CMK (cell line): ENCODE results near the gene DNAJC4.
"Not testable (repeated sequence)": the region's sequence is repeated elsewhere in the genome, so short reads cannot be mapped to it uniquely, and the experiment has no call there.

Source experiments
- DNase-seq: peaks from one replicate; pipeline ENCODE4 v3.0.0-alpha.2; 2010; ENCODE audit warnings: low read depth

The DNAJC4 gene

GRCh38 chr11:64245797-64246620, 15.7 kb downstream of the DNAJC4 start:
- no peak for DNase-seq

- DNase-seq: not testable (repeated sequence)
Measured at GRCh38 chr11:64246621-64246870, 16.2 kb downstream of the DNAJC4 start.

- DNase-seq: no peak
Measured at GRCh38 chr11:64246871-64247728, 16.8 kb downstream of the DNAJC4 start, which contains the start of gene PPP1R14B. Gene PPP1R14B, minus strand, starts transcription at chr11:64246943. Its CDS starts 270 bp downstream, at chr11:64246673.

- DNase-seq: no peak
Measured at GRCh38 chr11:64247729-64248531, 17.6 kb downstream of the DNAJC4 start.

GRCh38 chr11:64248578-64248977, 18.2 kb downstream of the DNAJC4 start:
- DNase-seq: no peak

- no peak for DNase-seq
Measured at GRCh38 chr11:64249038-64249437, 18.7 kb downstream of the DNAJC4 start.

- DNase-seq: no peak
Measured at GRCh38 chr11:64249563-64250414, 19.4 kb downstream of the DNAJC4 start.

- DNase-seq: no peak
Measured at GRCh38 chr11:64250415-64251015, 20.2 kb downstream of the DNAJC4 start.

GRCh38 chr11:64251016-64251752, 20.8 kb downstream of the DNAJC4 start, which contains the start of gene PLCB3:
Gene PLCB3, plus strand, starts transcription at chr11:64251530. Its CDS starts 120 bp downstream, at chr11:64251650.
- no peak for DNase-seq

- DNase-seq: no peak
Measured at GRCh38 chr11:64251753-64252002, 21.3 kb downstream of the DNAJC4 start.

- DNase-seq: no peak
Measured at GRCh38 chr11:64252003-64252872, 21.9 kb downstream of the DNAJC4 start.

- DNase-seq: no peak
Measured at GRCh38 chr11:64253043-64253442, 22.7 kb downstream of the DNAJC4 start.

- no peak for DNase-seq
Measured at GRCh38 chr11:64253481-64253880, 23.1 kb downstream of the DNAJC4 start.

GRCh38 chr11:64254326-64254725, 24.0 kb downstream of the DNAJC4 start:
- DNase-seq: no peak

GRCh38 chr11:64255135-64256128, 25.1 kb downstream of the DNAJC4 start:
- DNase-seq: no peak

GRCh38 chr11:64256300-64256699, 26.0 kb downstream of the DNAJC4 start:
- no peak for DNase-seq

- no peak for DNase-seq
Measured at GRCh38 chr11:64258356-64258755, 28.0 kb downstream of the DNAJC4 start.

- DNase-seq: no peak
Measured at GRCh38 chr11:64258946-64259532, 28.7 kb downstream of the DNAJC4 start.
